Lung microvascular endothelial cell (primary cell): Measurements from ENCODE around the gene TUT4. TPM values are rescaled to one million over a fixed set of nuclear protein-coding genes. Genes with fewer than 3 reads are reported as not detected.
"Not testable (repeated sequence)": the region's sequence is repeated elsewhere in the genome, so short reads cannot be mapped to it uniquely, and the experiment has no call there.

Source experiments
- DNase-seq, 2 donors: peaks; one replicate each; pipeline versions ENCODE4 v3.0.0 to v3.0.0-alpha.2; 2010; ENCODE audit warnings: low read depth in 2 of 2
- total RNA-seq: library from RNA; depleted of rRNA; stranded (reverse); fragments of >200 nt; gene quantifications from 2 replicates; pipeline ENCODE4 v1.2.1, GENCODE V29; 2014

The TUT4 gene, protein sequence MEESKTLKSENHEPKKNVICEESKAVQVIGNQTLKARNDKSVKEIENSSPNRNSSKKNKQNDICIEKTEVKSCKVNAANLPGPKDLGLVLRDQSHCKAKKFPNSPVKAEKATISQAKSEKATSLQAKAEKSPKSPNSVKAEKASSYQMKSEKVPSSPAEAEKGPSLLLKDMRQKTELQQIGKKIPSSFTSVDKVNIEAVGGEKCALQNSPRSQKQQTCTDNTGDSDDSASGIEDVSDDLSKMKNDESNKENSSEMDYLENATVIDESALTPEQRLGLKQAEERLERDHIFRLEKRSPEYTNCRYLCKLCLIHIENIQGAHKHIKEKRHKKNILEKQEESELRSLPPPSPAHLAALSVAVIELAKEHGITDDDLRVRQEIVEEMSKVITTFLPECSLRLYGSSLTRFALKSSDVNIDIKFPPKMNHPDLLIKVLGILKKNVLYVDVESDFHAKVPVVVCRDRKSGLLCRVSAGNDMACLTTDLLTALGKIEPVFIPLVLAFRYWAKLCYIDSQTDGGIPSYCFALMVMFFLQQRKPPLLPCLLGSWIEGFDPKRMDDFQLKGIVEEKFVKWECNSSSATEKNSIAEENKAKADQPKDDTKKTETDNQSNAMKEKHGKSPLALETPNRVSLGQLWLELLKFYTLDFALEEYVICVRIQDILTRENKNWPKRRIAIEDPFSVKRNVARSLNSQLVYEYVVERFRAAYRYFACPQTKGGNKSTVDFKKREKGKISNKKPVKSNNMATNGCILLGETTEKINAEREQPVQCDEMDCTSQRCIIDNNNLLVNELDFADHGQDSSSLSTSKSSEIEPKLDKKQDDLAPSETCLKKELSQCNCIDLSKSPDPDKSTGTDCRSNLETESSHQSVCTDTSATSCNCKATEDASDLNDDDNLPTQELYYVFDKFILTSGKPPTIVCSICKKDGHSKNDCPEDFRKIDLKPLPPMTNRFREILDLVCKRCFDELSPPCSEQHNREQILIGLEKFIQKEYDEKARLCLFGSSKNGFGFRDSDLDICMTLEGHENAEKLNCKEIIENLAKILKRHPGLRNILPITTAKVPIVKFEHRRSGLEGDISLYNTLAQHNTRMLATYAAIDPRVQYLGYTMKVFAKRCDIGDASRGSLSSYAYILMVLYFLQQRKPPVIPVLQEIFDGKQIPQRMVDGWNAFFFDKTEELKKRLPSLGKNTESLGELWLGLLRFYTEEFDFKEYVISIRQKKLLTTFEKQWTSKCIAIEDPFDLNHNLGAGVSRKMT (N-terminal part only)
- total RNA-seq, result 11.6 and 15.9 TPM in 2 replicates

DNA sequence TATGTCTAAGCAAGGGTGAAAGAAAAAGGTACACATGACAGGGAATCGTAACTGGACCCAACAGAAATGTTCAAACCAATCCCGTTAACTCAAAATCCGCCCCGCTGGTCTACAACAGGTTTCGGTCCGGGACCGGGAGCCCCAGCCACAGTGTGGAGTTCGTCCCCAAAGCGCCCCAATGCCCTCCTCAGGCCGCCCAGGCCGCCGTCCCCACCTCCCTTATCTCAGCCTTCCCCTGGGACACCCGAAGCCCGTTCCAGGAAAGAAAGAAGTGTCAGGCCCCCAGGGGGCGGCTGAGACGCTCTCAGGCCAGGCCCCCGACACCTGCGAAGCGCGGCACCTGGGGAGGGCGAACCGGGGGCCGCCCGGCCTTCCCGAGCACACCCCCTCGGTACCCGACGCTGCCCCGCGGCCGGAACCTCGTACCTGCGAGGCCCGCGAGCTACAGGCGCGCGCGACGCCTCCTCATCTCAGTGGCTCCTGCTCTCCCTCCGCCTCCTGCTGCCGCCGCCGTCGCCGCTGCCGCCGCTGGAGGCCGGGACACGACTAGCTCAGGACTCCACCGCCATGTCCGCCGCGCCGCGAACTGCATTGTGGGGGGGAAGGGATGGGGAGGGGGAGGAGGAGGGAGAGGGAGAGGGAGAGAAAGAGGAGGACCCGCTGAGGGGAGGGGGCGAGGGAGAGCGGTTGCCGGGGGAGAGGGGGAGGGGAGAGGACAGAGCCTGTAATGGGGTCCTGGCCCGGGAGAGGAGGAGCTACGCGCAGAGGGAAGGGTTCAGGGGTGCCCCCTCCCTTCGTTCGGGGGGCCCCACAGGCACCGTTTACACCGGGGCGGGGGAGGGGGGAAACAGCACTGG is at the start of gene TUT4:
TSS of gene TUT4 (minus strand) at position 588 of the 857 bp plus-strand sequence. CDS start 26,812 bp downstream, outside the sequence.
- DNase-seq, result peak; percentile 75 to 86

DNA sequence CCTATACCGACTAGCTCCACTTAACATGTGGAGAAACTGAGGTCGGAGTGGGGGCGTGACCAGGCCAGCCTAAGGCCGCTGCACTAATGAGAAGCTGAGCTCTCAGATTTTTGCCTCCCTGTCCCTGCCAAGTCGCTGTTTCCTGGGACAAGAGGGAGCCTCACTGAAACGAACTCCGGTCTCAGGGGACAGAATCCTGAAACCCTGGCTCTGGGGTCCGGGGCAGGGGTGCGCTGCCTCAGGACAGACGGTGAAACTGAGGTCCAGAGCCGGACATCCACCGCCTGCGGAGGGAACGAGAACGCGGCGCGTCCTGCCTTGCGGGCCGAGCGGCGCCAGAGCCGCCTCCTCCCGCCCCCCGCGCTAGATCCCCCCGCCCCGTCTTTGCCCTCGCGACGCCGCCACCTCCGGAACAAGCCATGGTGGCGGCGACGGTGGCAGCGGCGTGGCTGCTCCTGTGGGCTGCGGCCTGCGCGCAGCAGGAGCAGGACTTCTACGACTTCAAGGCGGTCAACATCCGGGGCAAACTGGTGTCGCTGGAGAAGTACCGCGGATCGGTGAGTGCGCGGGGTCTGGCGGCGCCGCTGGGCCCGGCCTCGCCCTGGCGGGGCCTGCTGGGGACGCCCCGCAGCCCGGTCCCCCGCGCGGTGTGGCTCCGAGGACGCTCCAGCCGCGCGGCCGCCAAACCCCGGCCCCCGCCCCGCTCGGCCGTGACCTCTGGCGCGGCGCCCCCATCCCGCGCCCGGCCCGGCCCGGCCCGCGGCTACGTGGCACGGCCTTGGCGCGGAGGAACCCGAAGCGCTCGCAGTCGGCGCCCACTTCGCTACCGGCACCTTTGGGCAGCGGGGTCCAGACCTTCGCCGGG is 49.3 kb upstream of the TUT4 start, which contains the start of gene GPX7:
TSS of gene GPX7 (plus strand) at position 381 of the 865 bp plus-strand sequence. CDS start at position 420, 39 bp downstream.
- peak; percentile 28 to 47 for DNase-seq

DNA sequence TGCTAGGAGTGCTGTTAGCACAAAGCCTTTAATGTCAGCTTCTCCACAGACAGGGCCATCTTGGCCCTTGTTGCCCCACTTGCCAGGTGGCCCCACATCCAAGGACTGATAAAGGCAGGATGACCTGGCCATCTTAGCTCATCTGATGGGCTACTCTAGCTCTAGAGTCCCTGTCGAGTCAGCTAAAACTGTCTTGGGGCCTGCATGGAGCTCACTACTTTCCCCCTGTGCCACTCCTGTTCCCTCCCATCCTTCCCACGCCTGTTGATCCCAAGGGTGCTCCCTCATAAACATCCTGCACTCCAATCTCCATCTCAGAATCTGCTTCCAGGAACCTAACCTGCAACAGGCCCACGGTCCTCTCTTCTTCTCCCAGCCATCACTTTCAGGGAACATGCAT is 48.6 kb upstream of the TUT4 start:
- no peak for DNase-seq

DNA sequence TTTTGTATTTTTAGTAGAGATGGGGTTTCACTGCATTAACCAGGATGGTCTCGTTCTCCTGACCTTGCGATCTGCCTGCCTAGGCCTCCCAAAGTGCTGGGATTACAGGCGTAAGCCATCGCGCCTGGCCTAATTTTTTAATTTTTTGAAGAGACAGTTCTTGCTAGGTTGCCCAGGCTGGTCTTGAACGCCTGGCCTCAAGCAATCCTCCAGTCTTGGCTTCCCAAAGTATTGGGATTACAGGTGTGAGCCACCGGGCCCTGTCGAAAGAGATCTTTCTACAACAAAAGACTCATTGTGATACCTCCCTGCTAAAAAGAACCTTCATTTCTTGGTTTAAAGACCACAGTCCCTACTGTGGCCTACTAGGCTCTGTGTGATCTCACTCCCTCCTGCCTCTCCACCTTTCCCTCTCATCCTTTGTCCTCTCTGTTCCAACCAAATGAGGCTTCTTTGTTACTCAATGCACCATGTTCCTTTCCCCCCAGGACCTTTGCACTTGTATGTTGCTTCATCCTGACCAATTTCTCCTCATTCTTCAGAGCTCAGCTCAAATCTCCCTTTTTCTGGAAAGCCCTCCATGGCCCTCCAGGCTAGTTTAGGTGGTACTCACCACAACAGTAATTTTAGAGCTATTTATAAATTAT is 47.8 kb upstream of the TUT4 start:
- DNase-seq, result no peak

DNA sequence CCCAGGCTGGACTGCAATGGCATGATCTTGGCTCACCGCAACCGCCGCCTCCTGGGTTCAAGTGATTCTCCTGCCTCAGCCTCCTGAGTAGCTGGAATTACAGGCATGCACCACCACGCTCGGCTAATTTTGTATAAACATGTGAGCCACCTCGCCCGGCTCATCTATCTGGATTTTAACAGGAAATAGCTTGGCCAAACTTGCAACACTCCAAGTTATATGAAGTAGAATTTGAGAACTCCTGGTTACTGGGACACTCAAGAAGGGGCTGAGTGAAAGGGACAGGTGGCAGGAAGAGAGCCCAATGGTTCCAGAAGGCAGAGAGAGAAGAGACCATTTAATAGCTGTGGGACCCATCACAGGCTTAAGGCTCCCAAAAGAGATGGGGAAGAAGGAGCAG is 46.3 kb upstream of the TUT4 start:
- no peak for DNase-seq

DNA sequence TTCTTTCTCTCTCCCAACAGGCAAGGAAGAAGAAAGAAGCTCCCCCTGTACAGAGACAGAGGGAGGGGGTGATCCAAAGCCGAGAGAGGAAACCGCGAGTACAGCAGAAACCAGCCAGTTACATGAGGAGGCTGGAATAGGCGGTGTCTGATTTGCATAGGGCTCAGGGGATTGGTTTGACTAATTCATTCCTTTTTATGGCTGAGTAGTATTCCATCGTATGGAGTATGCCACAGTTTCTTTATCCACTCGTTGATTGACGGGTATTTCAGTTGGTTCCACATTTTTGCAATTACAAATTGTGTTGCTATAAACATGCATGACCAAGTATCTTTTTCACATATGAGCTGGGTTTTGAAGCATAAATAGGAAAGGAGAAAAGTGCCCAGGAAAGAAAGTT is 45.8 kb upstream of the TUT4 start:
- DNase-seq, result no peak

DNA sequence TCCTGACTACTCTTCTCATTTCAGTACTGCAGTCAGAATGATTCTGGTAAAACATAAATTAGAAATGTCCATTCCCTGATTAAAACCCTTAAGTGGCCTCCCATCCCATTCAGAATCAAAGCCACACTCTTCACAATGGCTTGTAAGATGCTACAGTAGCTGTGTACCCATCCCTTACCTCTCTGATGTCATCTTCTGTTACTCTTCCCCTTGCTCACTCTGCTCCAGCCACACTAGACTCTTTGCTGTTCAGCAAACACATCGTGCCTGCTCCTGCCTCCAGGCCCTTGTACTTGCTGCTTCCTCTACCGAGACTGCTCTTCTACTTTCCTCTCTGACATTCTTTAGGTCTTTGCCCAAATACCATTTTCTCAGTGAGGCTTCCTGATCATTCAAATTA is 45.0 kb upstream of the TUT4 start:
- no peak for DNase-seq

DNA sequence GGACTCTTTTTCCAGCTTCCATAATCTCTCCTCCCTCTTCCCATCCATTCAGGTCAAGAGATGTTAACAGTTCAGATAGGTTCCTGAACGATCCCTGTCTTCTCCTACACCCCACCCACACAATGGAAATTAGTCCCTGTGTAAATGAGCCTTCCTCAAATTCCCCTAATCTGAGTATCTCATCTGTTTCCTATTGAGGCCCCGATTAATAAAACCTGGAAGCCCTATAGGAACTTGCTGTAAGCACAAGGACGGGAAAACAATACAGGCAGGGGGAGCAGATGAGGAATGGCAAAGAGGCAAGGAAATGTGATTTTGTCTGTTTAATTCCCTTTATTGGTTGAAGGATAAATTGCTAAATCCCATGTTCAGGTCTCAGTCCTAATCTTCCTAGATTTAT is 42.2 kb upstream of the TUT4 start:
- peak; percentile 50 to 65 for DNase-seq

DNA sequence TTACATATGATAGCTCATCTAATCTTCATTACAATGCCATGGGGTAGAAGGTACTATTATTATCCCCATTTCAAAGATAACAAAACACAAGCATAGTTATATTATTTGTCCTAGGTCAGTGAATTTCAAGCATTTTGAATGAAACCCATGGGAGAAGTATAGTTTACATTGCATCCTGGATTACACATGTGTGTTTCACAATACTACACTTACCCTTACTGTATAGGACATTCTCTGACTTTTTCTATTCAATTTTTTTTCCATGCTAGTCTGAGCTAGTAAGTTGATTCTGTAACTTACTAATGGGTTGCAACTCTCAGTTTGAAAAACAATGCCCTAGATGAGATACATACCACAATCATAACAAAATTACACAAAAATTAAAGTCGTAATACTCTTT is 40.6 kb upstream of the TUT4 start:
- DNase-seq, result no peak

DNA sequence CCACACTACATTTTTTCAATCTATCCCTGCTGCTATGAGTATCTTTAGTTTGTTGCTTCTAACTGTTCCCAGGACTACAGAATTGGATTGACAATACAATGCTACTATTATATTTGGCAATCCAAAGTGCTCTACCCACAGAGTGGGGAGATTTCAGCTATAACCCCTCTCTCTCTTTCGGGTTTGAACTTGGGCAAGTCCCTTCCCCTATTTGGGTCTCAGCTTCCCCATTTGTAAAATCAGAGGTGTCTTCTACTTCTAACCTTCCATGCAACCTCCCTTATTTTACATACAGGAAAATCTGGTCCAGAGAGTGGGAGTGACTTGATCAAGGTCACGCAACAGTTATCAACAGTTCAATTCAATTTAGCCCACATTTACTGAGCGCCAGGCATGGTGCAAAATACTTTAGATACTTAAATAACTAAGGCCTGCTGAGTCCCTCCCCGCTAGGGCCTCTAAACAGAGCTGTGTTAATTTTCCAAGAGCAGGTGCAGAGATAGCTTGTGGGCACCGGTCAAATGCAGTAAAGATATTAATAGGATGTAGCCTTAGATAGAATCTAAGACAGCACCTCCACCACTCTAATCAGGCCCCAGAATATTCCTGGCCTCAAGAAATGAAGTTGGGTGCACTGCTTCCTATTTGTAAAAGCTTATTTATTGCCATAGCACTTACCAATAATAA is 39.9 kb upstream of the TUT4 start:
- DNase-seq, result no peak

DNA sequence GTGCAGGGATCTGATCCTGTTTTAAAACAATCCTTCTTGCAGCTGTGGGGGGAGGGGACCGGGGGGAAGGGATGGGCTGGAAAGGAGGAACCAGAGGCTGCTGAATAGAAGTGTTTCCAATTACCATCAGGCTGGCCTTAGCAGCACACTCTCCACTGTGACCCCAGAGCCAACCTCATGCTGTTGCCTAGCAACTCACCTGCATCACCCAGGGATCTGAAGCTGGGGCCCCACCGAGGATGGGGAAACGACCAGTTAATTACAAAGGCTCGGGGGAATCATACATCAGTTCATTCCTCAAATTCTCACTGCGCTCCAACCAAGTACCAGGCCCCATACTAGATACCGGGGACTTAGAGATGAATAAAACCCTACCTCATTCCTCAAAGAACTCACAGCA is 37.4 kb upstream of the TUT4 start:
- DNase-seq, result no peak

DNA sequence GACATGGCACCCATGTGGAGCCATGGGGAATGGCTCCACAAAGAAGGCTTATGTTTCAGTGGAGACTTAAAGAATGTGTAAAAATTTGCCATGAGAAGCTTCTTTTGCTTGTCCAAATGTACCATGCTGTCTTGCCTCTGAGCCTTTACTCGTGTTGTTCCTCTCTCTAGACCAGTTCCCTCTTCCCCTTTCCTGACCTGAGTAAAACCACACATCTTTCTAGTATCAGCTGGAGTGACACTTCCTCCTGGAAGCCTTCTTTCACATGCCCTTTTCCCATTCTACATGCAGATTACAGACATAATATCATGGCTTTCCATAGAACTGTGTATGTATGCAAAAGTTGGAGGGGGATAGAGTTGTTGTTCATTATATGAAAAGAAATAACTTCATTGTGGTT is 35.6 kb upstream of the TUT4 start:
- DNase-seq, result no peak

DNA sequence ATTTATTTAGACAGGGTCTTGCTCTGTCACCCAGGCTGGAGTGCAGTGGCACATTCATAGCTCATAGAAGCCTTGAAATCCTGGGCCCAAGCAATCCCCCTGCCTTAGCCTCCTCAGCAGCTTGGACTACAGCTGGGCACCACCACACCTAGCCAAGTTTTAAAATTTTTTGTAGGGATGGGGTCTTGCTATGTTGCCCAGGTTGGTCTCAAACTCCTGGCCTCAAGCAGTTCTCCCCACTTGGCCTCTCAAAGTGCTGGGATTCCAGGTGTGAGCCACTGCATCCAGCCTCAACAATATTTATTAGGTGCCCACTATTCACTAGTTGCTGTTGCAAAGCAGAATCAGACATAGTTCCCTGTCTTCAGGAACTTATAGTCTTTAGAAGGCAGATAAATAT is 35.1 kb upstream of the TUT4 start:
- no peak for DNase-seq

DNA sequence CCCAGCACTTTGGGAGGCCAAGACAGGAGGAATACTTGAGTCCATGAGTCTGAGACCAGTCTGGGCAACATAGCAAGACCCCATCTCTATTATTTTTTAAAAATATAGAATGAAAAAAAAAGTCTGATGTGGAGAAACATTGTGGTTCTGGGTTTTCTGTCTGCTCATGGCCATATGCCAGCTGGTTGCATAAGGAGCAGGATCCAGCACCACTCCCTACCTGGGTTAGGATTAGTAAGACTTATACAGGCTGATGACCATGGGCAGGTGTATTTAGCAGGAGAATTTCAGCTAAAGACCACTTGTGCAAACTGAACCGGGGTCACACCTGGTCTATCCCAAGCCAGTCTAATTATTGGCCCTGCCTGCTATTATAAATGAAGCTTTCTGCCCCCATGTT is 32.6 kb upstream of the TUT4 start:
- no peak for DNase-seq

DNA sequence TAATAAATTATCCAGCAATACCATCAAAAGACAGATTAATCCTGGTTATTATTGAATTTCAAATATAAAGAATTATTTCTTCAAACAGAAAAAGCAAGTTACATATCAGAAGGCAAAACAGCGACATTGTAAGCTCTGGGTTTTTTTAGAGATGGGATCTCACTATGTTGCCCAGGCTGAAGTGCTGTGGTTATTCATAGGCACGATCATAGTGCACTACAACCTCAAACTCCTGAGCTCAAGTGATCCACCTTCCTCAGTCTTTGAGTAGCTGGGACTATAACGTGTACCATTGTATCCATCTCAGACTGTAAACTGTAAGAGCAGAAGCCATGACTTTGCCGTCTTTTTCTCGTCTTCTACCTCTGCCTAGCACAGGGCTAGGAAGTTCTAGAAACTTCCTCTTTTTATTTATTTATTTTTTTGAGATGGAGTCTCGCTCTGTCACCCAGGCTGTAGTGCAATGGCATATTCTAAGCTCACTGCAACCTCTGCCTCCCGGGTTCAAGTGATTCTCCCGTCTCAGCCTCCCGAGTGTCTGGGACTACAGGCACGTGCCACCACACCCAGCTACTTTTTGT is 29.3 kb upstream of the TUT4 start:
- DNase-seq, result no peak

DNA sequence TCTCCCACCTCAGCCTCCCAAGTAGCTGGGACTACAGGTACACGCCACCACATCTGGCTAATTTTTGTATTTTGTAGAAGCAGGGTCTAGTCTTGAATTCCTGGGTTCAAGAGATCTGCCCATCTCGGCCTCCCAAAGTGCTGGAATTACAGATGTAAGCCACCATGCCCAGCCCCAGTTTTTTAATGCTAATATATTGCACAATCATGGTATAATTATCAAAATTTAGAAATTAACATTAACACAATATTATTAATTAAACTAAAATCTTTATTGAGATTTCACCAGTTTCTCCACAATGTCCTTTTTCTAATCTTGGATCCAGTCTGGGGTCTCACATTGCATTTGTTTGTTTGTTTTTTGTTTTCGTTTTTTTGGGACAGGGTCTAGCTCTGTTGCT is 27.4 kb upstream of the TUT4 start:
- no peak for DNase-seq

DNA sequence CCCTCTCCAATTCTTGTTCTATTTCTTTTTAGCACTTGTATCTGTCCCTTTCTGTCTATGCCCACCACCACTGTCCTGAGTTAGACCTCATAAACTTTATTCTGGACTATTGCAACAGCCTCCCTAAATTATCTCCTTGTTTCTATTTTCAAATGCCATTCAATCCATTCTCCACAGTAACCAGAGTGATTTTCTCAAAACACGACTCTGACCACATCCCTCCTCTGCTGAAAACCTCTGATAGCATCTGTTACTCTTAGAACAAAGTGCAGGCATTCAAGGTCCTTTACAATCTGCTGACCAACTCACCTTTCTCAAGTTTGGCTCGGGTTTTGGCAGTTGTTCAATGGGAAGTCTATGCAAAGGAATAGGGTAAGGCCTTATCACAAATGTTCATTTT is 26.5 kb upstream of the TUT4 start:
- no peak for DNase-seq

DNA sequence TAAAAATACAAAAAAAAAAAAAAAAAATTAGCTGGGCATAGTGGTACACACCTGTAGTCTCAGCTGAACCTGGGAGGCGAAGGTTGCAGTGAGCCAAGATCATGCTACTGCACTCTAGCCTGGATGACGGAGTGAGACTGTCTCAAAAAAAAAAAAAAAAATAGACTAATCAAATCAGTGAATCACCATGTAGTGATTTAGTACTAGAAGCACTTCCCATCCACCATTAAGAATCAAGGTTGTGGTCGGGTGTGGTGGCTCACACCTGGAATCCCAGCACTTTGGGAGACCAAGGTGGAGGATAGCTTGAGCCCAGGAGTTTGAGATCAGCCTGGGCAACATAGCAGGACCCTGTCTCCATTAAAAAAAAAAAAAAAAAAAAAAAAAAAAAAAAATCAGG is 25.2 kb upstream of the TUT4 start:
- not testable (repeated sequence) for DNase-seq
